GM12872 (cell line): ENCODE results near the gene MMP25.

Source experiments
- CTCF ChIP-seq: IDR thresholded peaks from 3 replicates; pipeline ENCODE4 v1.5.1; 2011; ENCODE audit warnings: low read depth, mild to moderate bottlenecking, low read length, moderate library complexity; ENCODE audit not compliant: insufficient read depth

Gene MMP25

DNA sequence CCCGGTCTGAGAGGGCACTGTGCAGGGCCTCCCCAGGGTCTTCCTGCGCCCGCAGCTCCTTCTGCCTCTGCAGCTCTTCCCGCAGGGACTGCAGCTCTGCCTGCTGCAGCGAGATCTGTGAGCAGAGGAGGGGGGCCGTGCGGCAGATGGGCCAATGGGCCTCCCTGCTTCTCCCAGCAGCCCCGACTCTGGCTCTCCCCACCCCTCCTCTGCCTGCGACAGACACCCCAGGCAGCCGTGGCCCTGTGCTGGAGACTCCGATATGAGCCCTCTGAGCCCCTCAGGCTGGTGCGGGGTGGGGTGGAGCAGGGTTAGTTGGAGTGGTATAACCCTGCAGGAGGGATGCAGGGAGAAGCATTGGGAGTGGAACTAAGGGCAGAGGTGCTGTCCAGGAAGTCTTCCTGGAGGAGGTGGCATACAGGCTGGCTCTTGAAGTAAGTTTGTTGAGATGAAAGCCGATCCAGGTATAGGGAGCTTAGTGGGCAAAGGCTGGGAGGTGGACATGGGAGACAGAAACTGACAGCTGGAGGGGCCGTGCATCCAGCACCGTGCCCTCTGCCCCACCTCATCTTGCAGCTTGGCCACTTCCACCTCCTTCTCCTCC, 17.5 kb upstream of the MMP25 start:
- TF ChIP-seq CTCF, result no peak

GRCh38 chr16:3029491-3030221, 16.7 kb upstream of the MMP25 start:
- TF ChIP-seq CTCF, result no peak

- TF ChIP-seq CTCF, result no peak
These were observed 15.8 kb upstream of the MMP25 start for GRCh38 chr16:3030222-3031212.

GRCh38 chr16:3032624-3033023, 13.7 kb upstream of the MMP25 start:
- no peak for TF ChIP-seq CTCF

GRCh38 chr16:3035289-3035971, 10.9 kb upstream of the MMP25 start:
- no peak for TF ChIP-seq CTCF

DNA sequence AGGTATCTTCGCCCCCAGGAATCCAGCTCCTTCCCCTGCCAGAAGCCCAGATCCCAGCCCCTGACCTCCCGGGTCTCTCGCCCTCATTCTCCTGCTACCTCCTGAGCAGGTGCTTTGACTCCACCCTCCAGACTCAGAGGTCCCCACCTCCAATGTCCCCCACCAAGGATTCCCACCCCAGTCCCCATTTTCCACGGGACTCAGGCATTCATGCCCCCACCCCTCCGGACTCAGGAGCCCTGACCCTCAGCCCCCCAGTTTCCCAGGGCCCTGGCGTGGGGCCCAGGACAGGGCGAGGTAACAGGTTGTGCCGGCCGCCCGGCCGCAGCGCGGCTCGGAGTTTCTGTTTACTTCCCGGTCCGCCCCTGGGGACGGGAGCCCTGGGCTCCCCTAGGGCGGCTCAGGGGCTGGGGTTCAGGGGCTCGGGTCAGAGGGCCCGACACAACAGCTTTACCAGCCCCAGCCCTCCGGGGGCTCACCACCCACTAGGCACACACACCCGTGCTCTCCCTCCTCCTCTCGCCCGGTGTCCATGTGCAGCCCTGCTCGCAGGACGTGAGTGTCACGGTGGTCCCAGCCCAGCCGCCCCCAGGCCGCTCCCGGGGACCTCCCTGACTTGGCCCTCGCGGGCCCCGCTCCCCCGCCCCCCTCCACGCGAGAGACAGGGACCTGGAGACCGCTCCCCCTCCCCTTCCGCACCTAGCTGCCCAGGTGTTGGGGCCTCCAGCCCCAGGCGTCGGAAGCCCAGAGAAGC, 10.2 kb upstream of the MMP25 start:
- TF ChIP-seq CTCF, result no peak
